ENCODE measurements around the gene GPRC5C.

DNA sequence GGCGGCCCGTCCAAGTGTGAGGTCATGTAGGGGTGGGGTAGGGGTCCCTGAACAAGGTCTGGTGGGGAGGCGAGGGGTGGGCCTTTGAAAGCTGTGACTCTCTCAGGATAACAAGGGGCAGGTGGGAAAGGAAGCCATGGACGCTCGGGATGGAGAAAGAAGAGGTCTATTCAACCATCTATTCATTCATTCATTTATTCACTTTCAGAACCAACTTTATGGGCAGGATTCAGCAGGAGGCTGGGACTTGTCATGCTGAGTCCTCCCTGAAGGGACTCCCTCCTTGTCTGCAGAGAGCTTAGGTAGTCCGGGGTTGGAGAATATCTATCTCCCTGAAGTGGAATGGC is 25.9 kb downstream of the GPRC5C start:
- TF ChIP-seq, protein P1, sequence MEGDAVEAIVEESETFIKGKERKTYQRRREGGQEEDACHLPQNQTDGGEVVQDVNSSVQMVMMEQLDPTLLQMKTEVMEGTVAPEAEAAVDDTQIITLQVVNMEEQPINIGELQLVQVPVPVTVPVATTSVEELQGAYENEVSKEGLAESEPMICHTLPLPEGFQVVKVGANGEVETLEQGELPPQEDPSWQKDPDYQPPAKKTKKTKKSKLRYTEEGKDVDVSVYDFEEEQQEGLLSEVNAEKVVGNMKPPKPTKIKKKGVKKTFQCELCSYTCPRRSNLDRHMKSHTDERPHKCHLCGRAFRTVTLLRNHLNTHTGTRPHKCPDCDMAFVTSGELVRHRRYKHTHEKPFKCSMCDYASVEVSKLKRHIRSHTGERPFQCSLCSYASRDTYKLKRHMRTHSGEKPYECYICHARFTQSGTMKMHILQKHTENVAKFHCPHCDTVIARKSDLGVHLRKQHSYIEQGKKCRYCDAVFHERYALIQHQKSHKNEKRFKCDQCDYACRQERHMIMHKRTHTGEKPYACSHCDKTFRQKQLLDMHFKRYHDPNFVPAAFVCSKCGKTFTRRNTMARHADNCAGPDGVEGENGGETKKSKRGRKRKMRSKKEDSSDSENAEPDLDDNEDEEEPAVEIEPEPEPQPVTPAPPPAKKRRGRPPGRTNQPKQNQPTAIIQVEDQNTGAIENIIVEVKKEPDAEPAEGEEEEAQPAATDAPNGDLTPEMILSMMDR (IDR thresholded peaks at IDR 0.05): no peak
- TF ChIP-seq POLR2AphosphoS5 (IDR thresholded peaks at IDR 0.05): no peak
